Prostate gland (tissue), 2 donors: Measurements from ENCODE around the gene RPTOR. TPM values are rescaled to one million over a fixed set of nuclear protein-coding genes. Genes with fewer than 3 reads are reported as not detected.

Source experiments
- DNase-seq: peaks from one replicate; pipeline ENCODE4 v3.0.0-alpha.2; 2019; ENCODE audit warnings: low spot score
- H3K27ac ChIP-seq, 2 donors: fragments of 200-600 bp; sonication (generic); 2 replicates each; pipeline ENCODE4 v1.5.1; 2017 to 2019
- H3K27me3 ChIP-seq: fragments of 200-600 bp; sonication (generic); replicated peaks from 2 replicates; pipeline ENCODE4 v1.5.1; 2019; ENCODE audit not compliant: insufficient read depth
- H3K36me3 ChIP-seq, 2 donors: fragments of 200-600 bp; sonication (generic); 1 replicate in 1 of 2; 2 replicates in 1 of 2; pipeline versions ENCODE4 v1.5.1 to v1.8.1; 2017 to 2019
- H3K4me1 ChIP-seq: fragments of 200-600 bp; sonication (generic); replicated peaks from 2 replicates; pipeline ENCODE4 v1.5.1; 2019
- H3K4me3 ChIP-seq, 2 donors: fragments of 200-600 bp; sonication (generic); 2 replicates each; pipeline ENCODE4 v1.5.1; 2017 to 2019
- H3K9me3 ChIP-seq: fragments of 200-600 bp; sonication (generic); 2 replicates; pipeline ENCODE4 v1.5.1; 2017
- POLR2A ChIP-seq: fragments of 450-650 bp; IDR thresholded peaks from one replicate; pipeline ENCODE4 v1.6.1; 2016; ENCODE audit warnings: antibody characterized with exemption, mild to moderate bottlenecking
- POLR2AphosphoS5 ChIP-seq: sonication (generic); formaldehyde crosslinking; IDR thresholded peaks from one replicate; pipeline ENCODE4 v1.6.1; 2017; ENCODE audit warnings: antibody characterized with exemption
- WGBS: methylation state at CpG from one replicate; pipeline ENCODE4 v1.1.5; 2018; 5-methylcytosine and 5-hydroxymethylcytosine counted together
- intact Hi-C: fragments of 100-400 bp; cut with DNase I; formaldehyde crosslinking; loops from one replicate; pipeline ENCODE4 v1.14.2; 2022
- total RNA-seq, 2 donors: library from RNA; depleted of rRNA; stranded (reverse); fragments of >200 nt; gene quantifications; one replicate each; pipeline ENCODE4 v1.1.0, GENCODE V29; 2016
- TF ChIP-seq, protein P1 (sequence below), 4 experiments: fragments of 200-600 bp in 2 of 4; fragments of 450-650 bp in 2 of 4; sonication (generic) in 2 of 4; IDR thresholded peaks; 1 replicate in 3 of 4; 2 replicates in 1 of 4; pipeline ENCODE4 v1.5.1; 2016 to 2019; ENCODE audit warnings: antibody characterized with exemption in 4 of 4, mild to moderate bottlenecking in 2 of 4, moderate library complexity in 2 of 4

RPTOR gene
- total RNA-seq, 2 donors from 2014 or later = 30.3 to 62.5 TPM

GRCh38 chr17:80878876-80879722 lies 334.5 kb downstream of the RPTOR start:
- WGBS = 89% methylated on average over 31 of the region's 31 CpGs
- DNase-seq = no peak
- no peak overlapping the region for H3K4me3 ChIP-seq
- no peaks in the 10 kb centered on the region for H3K9me3 ChIP-seq
- no peak overlapping the region for H3K27ac ChIP-seq
- H3K27me3 ChIP-seq = no peaks in the 10 kb centered on the region
- TF ChIP-seq, protein P1, sequence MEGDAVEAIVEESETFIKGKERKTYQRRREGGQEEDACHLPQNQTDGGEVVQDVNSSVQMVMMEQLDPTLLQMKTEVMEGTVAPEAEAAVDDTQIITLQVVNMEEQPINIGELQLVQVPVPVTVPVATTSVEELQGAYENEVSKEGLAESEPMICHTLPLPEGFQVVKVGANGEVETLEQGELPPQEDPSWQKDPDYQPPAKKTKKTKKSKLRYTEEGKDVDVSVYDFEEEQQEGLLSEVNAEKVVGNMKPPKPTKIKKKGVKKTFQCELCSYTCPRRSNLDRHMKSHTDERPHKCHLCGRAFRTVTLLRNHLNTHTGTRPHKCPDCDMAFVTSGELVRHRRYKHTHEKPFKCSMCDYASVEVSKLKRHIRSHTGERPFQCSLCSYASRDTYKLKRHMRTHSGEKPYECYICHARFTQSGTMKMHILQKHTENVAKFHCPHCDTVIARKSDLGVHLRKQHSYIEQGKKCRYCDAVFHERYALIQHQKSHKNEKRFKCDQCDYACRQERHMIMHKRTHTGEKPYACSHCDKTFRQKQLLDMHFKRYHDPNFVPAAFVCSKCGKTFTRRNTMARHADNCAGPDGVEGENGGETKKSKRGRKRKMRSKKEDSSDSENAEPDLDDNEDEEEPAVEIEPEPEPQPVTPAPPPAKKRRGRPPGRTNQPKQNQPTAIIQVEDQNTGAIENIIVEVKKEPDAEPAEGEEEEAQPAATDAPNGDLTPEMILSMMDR (IDR thresholded peaks at IDR 0.05) = no peak
- TF ChIP-seq POLR2AphosphoS5 (no peak), POLR2A (no peak)
- intact Hi-C loops = no loop called here
- H3K36me3 ChIP-seq = peaks cover 0 to 3% of the 10 kb centered on the region in 2 donors
- H3K4me1 ChIP-seq = no peaks in the 10 kb centered on the region

DNA sequence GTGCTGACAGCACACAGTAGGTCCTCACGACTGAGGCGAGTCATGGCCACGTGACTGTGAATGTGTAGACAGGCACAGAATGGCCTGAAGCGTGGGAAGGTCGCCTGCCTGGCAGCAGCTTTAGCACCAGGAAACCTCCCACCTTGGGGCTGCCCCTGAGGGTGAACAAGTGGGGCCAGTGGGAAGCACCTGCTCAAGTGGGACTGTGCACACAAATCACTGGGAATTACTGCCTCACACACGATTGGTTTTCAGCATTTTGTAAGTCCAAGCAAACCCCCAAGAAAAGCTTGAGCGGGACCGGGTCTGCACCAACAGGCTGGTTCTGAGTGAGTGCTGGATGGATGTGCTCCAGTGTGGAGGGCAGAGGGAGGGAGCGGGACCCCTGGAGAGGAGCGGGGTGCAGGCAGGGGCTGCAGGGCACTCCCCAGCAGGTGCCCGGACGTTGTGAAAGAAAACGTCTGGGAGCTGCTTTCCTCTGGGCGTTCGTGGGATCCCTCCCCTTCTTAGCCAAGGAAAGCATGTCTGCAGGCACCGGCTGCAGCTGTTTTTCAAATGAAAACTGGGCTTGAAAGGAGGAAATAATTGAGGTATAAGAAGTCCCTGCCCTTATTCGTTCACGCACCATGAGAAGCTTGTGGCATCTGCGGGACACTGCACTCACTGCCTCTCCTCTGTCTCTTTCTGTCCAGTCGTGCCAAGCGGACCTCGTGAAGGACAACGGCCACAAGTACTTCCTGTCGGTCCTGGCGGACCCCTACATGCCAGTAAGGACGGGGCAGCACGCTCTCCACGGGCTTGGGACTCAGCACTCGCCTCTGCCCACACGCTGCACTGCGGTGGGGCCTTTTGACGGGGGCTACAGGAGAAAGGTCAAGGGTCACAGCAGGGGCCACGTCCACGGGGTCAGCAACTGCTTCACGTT lies 335.3 kb downstream of the RPTOR start:
- DNase-seq = no peak
- Histone ChIP-seq H3K4me3 (no peak overlapping the region), H3K27me3 (no peaks in the 10 kb centered on the region), H3K9me3 (no peaks in the 10 kb centered on the region), H3K27ac (no peak overlapping the region), H3K4me1 (no peaks in the 10 kb centered on the region), H3K36me3 (peaks cover 0 to 3% of the 10 kb centered on the region in 2 donors)
- intact Hi-C loops = no loop called here
- TF ChIP-seq, protein P1 (IDR thresholded peaks at IDR 0.05) = no peak
- TF ChIP-seq POLR2A = no peak
- no peak for TF ChIP-seq POLR2AphosphoS5
- WGBS = 81% methylated on average over 35 of the region's 35 CpGs

GRCh38 chr17:80880648-80880985 lies 336.0 kb downstream of the RPTOR start:
- TF ChIP-seq, protein P1 (IDR thresholded peaks at IDR 0.05) = no peak
- TF ChIP-seq POLR2AphosphoS5 (no peak), POLR2A (no peak)
- Histone ChIP-seq H3K4me1 (no peaks in the 10 kb centered on the region), H3K9me3 (no peaks in the 10 kb centered on the region), H3K27me3 (no peaks in the 10 kb centered on the region), H3K27ac (no peak overlapping the region), H3K4me3 (no peak overlapping the region), H3K36me3 (peaks cover 0 to 3% of the 10 kb centered on the region in 2 donors)
- intact Hi-C loops = no loop called here
- 91% methylated on average over 11 of the region's 11 CpGs for WGBS
- no peak for DNase-seq

GRCh38 chr17:80881306-80881705 lies 336.7 kb downstream of the RPTOR start:
- intact Hi-C loops = no loop called here

More at GRCh38 chr17:80881306-80881705, 336.7 kb downstream of the RPTOR start:
- Histone ChIP-seq H3K4me3 (no peak overlapping the region), H3K27me3 (no peaks in the 10 kb centered on the region), H3K4me1 (no peaks in the 10 kb centered on the region), H3K27ac (no peak overlapping the region), H3K9me3 (no peaks in the 10 kb centered on the region), H3K36me3 (peaks cover 0 to 3% of the 10 kb centered on the region in 2 donors)
- no peak for DNase-seq
- WGBS = 85% methylated on average over 13 of the region's 13 CpGs
- TF ChIP-seq, protein P1 (IDR thresholded peaks at IDR 0.05) = no peak
- TF ChIP-seq POLR2A (no peak), POLR2AphosphoS5 (no peak)
